ENCODE measurements around the gene ACTR3C. TPM values are rescaled to one million over a fixed set of nuclear protein-coding genes. Genes with fewer than 3 reads are reported as not detected.
"Not testable (repeated sequence)": the region's sequence is repeated elsewhere in the genome, so short reads cannot be mapped to it uniquely, and the experiment has no call there.

Gene ACTR3C
- total and polyA plus RNA-seq, 2 of the 13 experiments (the other 11 are each of a cell fraction or from before 2014, with no cell fraction given), result 3.8 to 7.5 TPM

- H3K79me2 ChIP-seq (ENCODE audit: insufficient read depth, low read length); intact Hi-C loops (cut with micrococcal nuclease; ENCODE audit: unreplicated experiment); H3K27ac ChIP-seq (ENCODE audit: extremely low read length, insufficient read depth, low read length); H3K36me3 ChIP-seq (replicated peaks in 1 of 2; ENCODE audit: control insufficient read depth in 1 of 2, insufficient read depth in 2 of 2, low read length in 2 of 2); ATAC-seq; BruUV-seq (replicated peaks); H3K4me3 ChIP-seq (replicated peaks in 1 of 3; ENCODE audit: insufficient read depth in 1 of 3, low read depth in 2 of 3, low read length in 3 of 3); H3K4me2 ChIP-seq (ENCODE audit: low read depth, low read length); CTCF ChIA-PET (ENCODE audit: low intra/inter-chr PET ratio, low total read pairs); DNase-seq (ENCODE audit: low spot score); FAIRE-seq; H3K27me3 ChIP-seq (ENCODE audit: control insufficient read depth in 1 of 2, insufficient read depth in 2 of 2, low read length in 2 of 2); H3K9ac ChIP-seq (ENCODE audit: insufficient read depth, low read depth, low read length); H4K20me1 ChIP-seq (ENCODE audit: insufficient read depth, low read length); H3K9me3 ChIP-seq (ENCODE audit: low read length); POLR2A ChIA-PET; H2AFZ ChIP-seq (ENCODE audit: low read length): not testable (repeated sequence)
- in situ Hi-C loops (cut with HindIII; ENCODE audit: extremely low pct_ligation_motif_present, low pct_unique_long_range_greater_than_20kb), result loop anchor here (25.0 kb wide), 1 partner anchor 472 kb away; no protein-coding TSS in a partner anchor
- peaks cover 17% of the 10 kb centered on the region; the same call in 1 of the 2 replicates for H3K4me1 ChIP-seq (ENCODE audit: insufficient read depth, low read length)
- 93% methylated on average over 1 of the region's 6 CpGs for WGBS (ENCODE audit: low lambda C conversion rate)
Observed at GRCh38 chr7:150290317-150290716, 33.0 kb downstream of the ACTR3C start.

- FAIRE-seq; DNase-seq (ENCODE audit: low spot score); H3K36me3 ChIP-seq (replicated peaks in 1 of 2; ENCODE audit: control insufficient read depth in 1 of 2, insufficient read depth in 2 of 2, low read length in 2 of 2); H3K4me2 ChIP-seq (ENCODE audit: low read depth, low read length); H3K27ac ChIP-seq (ENCODE audit: extremely low read length, insufficient read depth, low read length); H3K79me2 ChIP-seq (ENCODE audit: insufficient read depth, low read length); ATAC-seq; H4K20me1 ChIP-seq (ENCODE audit: insufficient read depth, low read length); POLR2A ChIA-PET; CTCF ChIA-PET (ENCODE audit: low intra/inter-chr PET ratio, low total read pairs); H3K9ac ChIP-seq (ENCODE audit: insufficient read depth, low read depth, low read length); H3K9me3 ChIP-seq (ENCODE audit: low read length); H3K4me3 ChIP-seq (replicated peaks in 1 of 3; ENCODE audit: insufficient read depth in 1 of 3, low read depth in 2 of 3, low read length in 3 of 3); H3K27me3 ChIP-seq (ENCODE audit: control insufficient read depth in 1 of 2, insufficient read depth in 2 of 2, low read length in 2 of 2); H2AFZ ChIP-seq (ENCODE audit: low read length); BruUV-seq (replicated peaks): not testable (repeated sequence)
- intact Hi-C loops (cut with micrococcal nuclease; ENCODE audit: unreplicated experiment) (loop anchor here (5.0 to 10.0 kb wide), 2 partner anchors 66 to 463 kb away; no protein-coding TSS in a partner anchor), in situ Hi-C loops (cut with HindIII; ENCODE audit: extremely low pct_ligation_motif_present, low pct_unique_long_range_greater_than_20kb) (loop anchor here (25.0 kb wide), 1 partner anchor 473 kb away; no protein-coding TSS in a partner anchor)
- H3K4me1 ChIP-seq (ENCODE audit: insufficient read depth, low read length), result peaks cover 17% of the 10 kb centered on the region; the same call in 1 of the 2 replicates
- 92% methylated on average over 4 of the region's 6 CpGs for WGBS (ENCODE audit: low lambda C conversion rate)
Observed at GRCh38 chr7:150288816-150289215, 34.5 kb downstream of the ACTR3C start.

GRCh38 chr7:150287815-150288214, 35.5 kb downstream of the ACTR3C start:
- FAIRE-seq, result not testable (repeated sequence)

More at GRCh38 chr7:150287815-150288214, 35.5 kb downstream of the ACTR3C start:
- H3K4me1 ChIP-seq (ENCODE audit: insufficient read depth, low read length), result peaks cover 17% of the 10 kb centered on the region; the same call in 1 of the 2 replicates
- in situ Hi-C loops (cut with HindIII; ENCODE audit: extremely low pct_ligation_motif_present, low pct_unique_long_range_greater_than_20kb) (loop anchor here (25.0 kb wide), 1 partner anchor 474 kb away; no protein-coding TSS in a partner anchor), intact Hi-C loops (cut with micrococcal nuclease; ENCODE audit: unreplicated experiment) (loop anchor here (2.0 to 10.0 kb wide), 3 partner anchors 67 to 464 kb away; no protein-coding TSS in a partner anchor)
- H3K27me3 ChIP-seq (ENCODE audit: control insufficient read depth in 1 of 2, insufficient read depth in 2 of 2, low read length in 2 of 2); H4K20me1 ChIP-seq (ENCODE audit: insufficient read depth, low read length); DNase-seq (ENCODE audit: low spot score); H3K4me3 ChIP-seq (replicated peaks in 1 of 3; ENCODE audit: insufficient read depth in 1 of 3, low read depth in 2 of 3, low read length in 3 of 3); H3K27ac ChIP-seq (ENCODE audit: extremely low read length, insufficient read depth, low read length); ATAC-seq; H3K36me3 ChIP-seq (replicated peaks in 1 of 2; ENCODE audit: control insufficient read depth in 1 of 2, insufficient read depth in 2 of 2, low read length in 2 of 2); BruUV-seq (replicated peaks); H2AFZ ChIP-seq (ENCODE audit: low read length); H3K4me2 ChIP-seq (ENCODE audit: low read depth, low read length); H3K9ac ChIP-seq (ENCODE audit: insufficient read depth, low read depth, low read length); POLR2A ChIA-PET; H3K79me2 ChIP-seq (ENCODE audit: insufficient read depth, low read length); CTCF ChIA-PET (ENCODE audit: low intra/inter-chr PET ratio, low total read pairs); H3K9me3 ChIP-seq (ENCODE audit: low read length): not testable (repeated sequence)
- 85% methylated on average over 5 of the region's 7 CpGs for WGBS (ENCODE audit: low lambda C conversion rate)

Data from HepG2 (cell line).